HEK293T (cell line): ENCODE results near the gene OR52I2.

ENCODE experiments used
- CTBP1 ChIP-seq: fragments of 450-650 bp; IDR thresholded peaks from 2 replicates; pipeline ENCODE4 v1.6.1; 2016; ENCODE audit warnings: borderline replicate concordance
- FOXK2 ChIP-seq: fragments of 450-650 bp; IDR thresholded peaks from 2 replicates; pipeline ENCODE4 v1.6.1; 2016; ENCODE audit warnings: mild to moderate bottlenecking
- FOXM1 ChIP-seq: fragments of 450-650 bp; IDR thresholded peaks from 2 replicates; pipeline ENCODE4 v1.6.1; 2017; ENCODE audit warnings: mild to moderate bottlenecking, borderline replicate concordance
- HDGF ChIP-seq: fragments of 450-650 bp; IDR thresholded peaks from 2 replicates; pipeline ENCODE4 v1.6.1; 2017; ENCODE audit warnings: antibody characterized with exemption, borderline replicate concordance
- L3MBTL2 ChIP-seq: fragments of 450-650 bp; conservative IDR thresholded peaks from 2 replicates; pipeline ENCODE4 v1.6.1; 2016; ENCODE audit warnings: mild to moderate bottlenecking
- LEF1 ChIP-seq: fragments of 450-650 bp; IDR thresholded peaks from 2 replicates; pipeline ENCODE4 v1.6.1; 2017; ENCODE audit warnings: mild to moderate bottlenecking, borderline replicate concordance
- NFRKB ChIP-seq: fragments of 450-650 bp; IDR thresholded peaks from 2 replicates; pipeline ENCODE4 v1.6.1; 2016; ENCODE audit warnings: mild to moderate bottlenecking, moderate library complexity
- SP1 ChIP-seq: fragments of 450-650 bp; IDR thresholded peaks from 2 replicates; pipeline ENCODE4 v1.6.1; 2017
- TARDBP ChIP-seq: fragments of 450-650 bp; IDR thresholded peaks from 2 replicates; pipeline ENCODE4 v1.6.1; 2016
- ZNF384 ChIP-seq: fragments of 450-650 bp; IDR thresholded peaks from 2 replicates; pipeline ENCODE4 v1.6.1; 2016

GRCh38 chr11:4607096-4607495 is 25.6 kb downstream of the OR52I2 start:
- no peak for TF ChIP-seq FOXM1
- no peak for TF ChIP-seq ZNF384
- TF ChIP-seq FOXK2 = no peak
- no peak for TF ChIP-seq L3MBTL2
- TF ChIP-seq TARDBP = no peak
- no peak for TF ChIP-seq CTBP1
- TF ChIP-seq SP1 = no peak
- TF ChIP-seq HDGF = no peak
- no peak for TF ChIP-seq NFRKB
- TF ChIP-seq LEF1 = no peak
